HG03039 (cell line): ENCODE results near the gene MBD3L2.
"Not testable (repeated sequence)": the region's sequence is repeated elsewhere in the genome, so short reads cannot be mapped to it uniquely, and the experiment has no call there.

Source experiments
- ATAC-seq: cut with Tn5 transposase; IDR thresholded peaks from one replicate; pipeline ENCODE4 v1.9.1; 2021; ENCODE audit warnings: mild to moderate bottlenecking, moderate library complexity; ENCODE audit not compliant: unreplicated experiment

Gene MBD3L2

GRCh38 chr19:7059977-7060376, 10.9 kb downstream of the MBD3L2 start:
- not testable (repeated sequence) for ATAC-seq

- ATAC-seq, result no peak
These were observed 14.2 kb downstream of the MBD3L2 start for GRCh38 chr19:7063339-7063738.

GRCh38 chr19:7063764-7064418, 14.8 kb downstream of the MBD3L2 start:
- ATAC-seq, result no peak

GRCh38 chr19:7067122-7067521, 18.0 kb downstream of the MBD3L2 start:
- ATAC-seq, result not testable (repeated sequence)

GRCh38 chr19:7067716-7068115, 18.6 kb downstream of the MBD3L2 start:
- no peak for ATAC-seq

GRCh38 chr19:7068599-7068998, 19.5 kb downstream of the MBD3L2 start:
- ATAC-seq, result no peak

GRCh38 chr19:7069042-7069903, 20.2 kb downstream of the MBD3L2 start, which contains the start of gene ZNF557:
ZNF557 (plus strand) TSS chr19:7069703; CDS start chr19:7075075, 5,372 bp downstream.
- peak; percentile 93 for ATAC-seq

- no peak for ATAC-seq
These were observed 20.7 kb downstream of the MBD3L2 start for GRCh38 chr19:7069904-7070226.

GRCh38 chr19:7072541-7072940, 23.4 kb downstream of the MBD3L2 start:
- ATAC-seq, result no peak

- no peak for ATAC-seq
These were observed 25.7 kb downstream of the MBD3L2 start for GRCh38 chr19:7074705-7075282.

GRCh38 chr19:7076151-7076550, 27.0 kb downstream of the MBD3L2 start:
- no peak for ATAC-seq

- ATAC-seq, result no peak
These were observed 28.9 kb downstream of the MBD3L2 start for GRCh38 chr19:7078008-7078407.

GRCh38 chr19:7083076-7083956, 34.2 kb downstream of the MBD3L2 start:
- no peak for ATAC-seq

- no peak for ATAC-seq
These were observed 39.9 kb downstream of the MBD3L2 start for GRCh38 chr19:7088999-7089398.

- ATAC-seq, result no peak
These were observed 49.0 kb downstream of the MBD3L2 start for GRCh38 chr19:7098096-7098495.

GRCh38 chr19:7098701-7099596, 49.8 kb downstream of the MBD3L2 start:
- peak; percentile 84 for ATAC-seq

- ATAC-seq, result no peak
These were observed 50.4 kb downstream of the MBD3L2 start for GRCh38 chr19:7099597-7099921.
